B cell (primary cell): ENCODE results near the gene DUSP16.

Experiments
- CTCF ChIP-seq: fragments of 200-600 bp; IDR thresholded peaks from one replicate; pipeline ENCODE4 v1.8.0; 2022; ENCODE audit warnings: antibody characterized with exemption, mild to moderate bottlenecking
- EZH2 ChIP-seq: IDR thresholded peaks from 2 replicates; pipeline ENCODE4 v1.6.1; 2012; ENCODE audit warnings: borderline replicate concordance, low read depth, mild to moderate bottlenecking, moderate library complexity, low read length; ENCODE audit not compliant: insufficient read depth, poor library complexity, severe bottlenecking

- TF ChIP-seq CTCF (no peak), EZH2 (no peak)
Measured at GRCh38 chr12:12592930-12593329, 30.3 kb upstream of the DUSP16 start.
